PC-3 (cell line): ENCODE measurements around the gene DIAPH2. TPM values are rescaled to one million over a fixed set of nuclear protein-coding genes. Genes with fewer than 3 reads are reported as not detected.
A peak's percentile ranks its signal among the peaks of the same experiment; 100 is the strongest.

Experiments used
- ATAC-seq: fragments of 200-7000 bp; cut with Tn5 transposase; 2 replicates; pipeline ENCODE4 v1.9.1; 2020; ENCODE audit warnings: mild to moderate bottlenecking, moderate library complexity
- BruUV-seq: library from RNA; stranded (reverse); fragments of 400-500 nt; replicated peaks from 2 replicates; lab custom pipeline; 2021; lab: Mats Ljungman, UMichigan
- CTCF ChIA-PET: fragments of 300-600 bp; sonication (Branson Sonifier 250); formaldehyde crosslinking; loops from one replicate; lab custom pipeline; 2022; ENCODE audit warnings: antibody characterized with exemption; lab: Charles Lee
- POLR2A ChIA-PET: fragments of 300-600 bp; sonication (Branson Sonifier 250); formaldehyde crosslinking; loops from one replicate; lab custom pipeline; 2022; ENCODE audit warnings: antibody characterized with exemption; ENCODE audit not compliant: unreplicated experiment; lab: Charles Lee
- DNase-seq: peaks from one replicate; pipeline ENCODE4 v3.0.0-alpha.2; 2015
- H2AFZ ChIP-seq: fragments of 300-600 bp; sonication (generic); 2 replicates; pipeline ENCODE4 v1.6.0; 2016; ENCODE audit warnings: antibody characterized with exemption, low read length
- H3F3A ChIP-seq: fragments of 300-600 bp; sonication (generic); one replicate; pipeline ENCODE4 v1.6.0; 2017; ENCODE audit warnings: antibody characterized with exemption, low read length, control low read depth, mild to moderate bottlenecking; ENCODE audit not compliant: unreplicated experiment
- H3K27ac ChIP-seq: fragments of 300-600 bp; sonication (generic); 2 replicates; pipeline ENCODE4 v1.5.1; 2016; ENCODE audit warnings: mild to moderate bottlenecking, low read length
- H3K27me3 ChIP-seq: fragments of 300-600 bp; sonication (generic); 2 replicates; pipeline ENCODE4 v1.6.1; 2016; ENCODE audit warnings: low read length, mixed read lengths
- H3K36me3 ChIP-seq: fragments of 300-600 bp; sonication (generic); 2 replicates; pipeline ENCODE4 v1.6.1; 2016; ENCODE audit warnings: low read depth, mixed run types, low read length, mixed read lengths
- H3K4me1 ChIP-seq: fragments of 300-600 bp; sonication (generic); 2 replicates; pipeline ENCODE4 v1.5.1; 2016; ENCODE audit warnings: low read length; ENCODE audit not compliant: insufficient read depth
- H3K4me2 ChIP-seq: fragments of 300-600 bp; sonication (generic); 2 replicates; pipeline ENCODE4 v1.6.0; 2016; ENCODE audit warnings: low read length
- H3K4me3 ChIP-seq: fragments of 300-600 bp; sonication (generic); 2 replicates; pipeline ENCODE4 v1.5.1; 2016; ENCODE audit warnings: mild to moderate bottlenecking, low read length, mixed read lengths
- H3K79me2 ChIP-seq: fragments of 300-600 bp; sonication (generic); 2 replicates; pipeline ENCODE4 v1.6.1; 2017; ENCODE audit warnings: low read length, mixed read lengths
- H3K9ac ChIP-seq: fragments of 300-600 bp; sonication (generic); 2 replicates; pipeline ENCODE4 v1.6.0; 2016; ENCODE audit warnings: mild to moderate bottlenecking, low read length
- H3K9me2 ChIP-seq: fragments of 300-600 bp; sonication (generic); replicated peaks from 2 replicates; pipeline ENCODE4 v1.6.1; 2016; ENCODE audit warnings: mixed run types, low read length, mixed read lengths
- H3K9me3 ChIP-seq: fragments of 300-600 bp; sonication (generic); 2 replicates; pipeline ENCODE4 v1.6.1; 2016; ENCODE audit warnings: low read length, mixed read lengths
- H4K20me1 ChIP-seq: fragments of 300-600 bp; sonication (generic); 2 replicates; pipeline ENCODE4 v1.6.1; 2016; ENCODE audit warnings: low read length, mixed read lengths
- EZH2 ChIP-seq: fragments of 300-600 bp; sonication (generic); IDR thresholded peaks from one replicate; pipeline ENCODE4 v1.6.1; 2017; ENCODE audit warnings: antibody characterized with exemption, mild to moderate bottlenecking, low read length; ENCODE audit not compliant: unreplicated experiment
- EZH2phosphoT487 ChIP-seq: fragments of 300-600 bp; sonication (generic); IDR thresholded peaks from 2 replicates; pipeline ENCODE4 v1.6.1; 2018; ENCODE audit warnings: mild to moderate bottlenecking, antibody characterized with exemption, low read length, borderline replicate concordance
- intact Hi-C: fragments of 100-400 bp; cut with micrococcal nuclease; formaldehyde crosslinking; loops from 2 replicates; pipeline ENCODE4 v1.9.0; 2023
- total RNA-seq: library from RNA; depleted of rRNA; stranded (reverse); fragments of >200 nt; gene quantifications from 2 replicates; pipeline ENCODE4 v1.2.3, GENCODE V29; 2014
- TF ChIP-seq, protein P1 (sequence below): fragments of 300-600 bp; sonication (generic); conservative IDR thresholded peaks from 2 replicates; pipeline ENCODE4 v1.5.1; 2017; ENCODE audit warnings: antibody characterized with exemption, low read depth, mild to moderate bottlenecking, low read length

Gene DIAPH2
- total RNA-seq, 1 experiment from 2014 or later = 15.1 TPM

DNA sequence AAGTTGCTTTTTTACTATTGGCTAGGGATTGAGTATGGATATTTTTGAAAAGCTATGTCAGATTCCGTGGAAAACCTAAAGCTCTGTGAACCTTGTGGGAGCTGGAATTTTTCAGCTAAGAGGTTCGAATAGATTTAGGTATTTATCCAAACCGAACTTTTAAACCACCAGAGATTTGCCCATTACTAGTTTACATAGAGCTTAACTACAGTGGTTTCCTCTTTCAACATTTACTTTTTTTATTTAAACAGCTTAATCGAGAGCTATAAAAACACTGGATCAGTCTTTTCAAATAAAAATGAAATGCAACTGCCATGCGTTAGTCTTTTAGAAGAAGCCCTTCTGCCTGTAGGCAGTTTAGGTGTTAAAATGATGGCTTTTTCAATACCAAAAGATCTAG lies 576.0 kb downstream of the DIAPH2 start:
- Histone ChIP-seq H3K4me3 (peak overlapping the region; percentile 9; the same call in 1 of the 2 replicates), H3K4me1 (peaks cover 16% of the 10 kb centered on the region), H3K9me2 (no peaks in the 10 kb centered on the region), H3K27me3 (no peaks in the 10 kb centered on the region), H3K9ac (no peak overlapping the region), H3K9me3 (no peaks in the 10 kb centered on the region), H3K27ac (peak overlapping the region; percentile 49), H2AFZ (no peak overlapping the region; the same call in 1 of the 2 replicates), H4K20me1 (no peaks in the 10 kb centered on the region), H3F3A (no peaks in the 10 kb centered on the region), H3K79me2 (no peaks in the 10 kb centered on the region), H3K36me3 (no peaks in the 10 kb centered on the region), H3K4me2 (peak overlapping the region; percentile 55)
- POLR2A ChIA-PET = no interaction called here
- TF ChIP-seq, protein P1, sequence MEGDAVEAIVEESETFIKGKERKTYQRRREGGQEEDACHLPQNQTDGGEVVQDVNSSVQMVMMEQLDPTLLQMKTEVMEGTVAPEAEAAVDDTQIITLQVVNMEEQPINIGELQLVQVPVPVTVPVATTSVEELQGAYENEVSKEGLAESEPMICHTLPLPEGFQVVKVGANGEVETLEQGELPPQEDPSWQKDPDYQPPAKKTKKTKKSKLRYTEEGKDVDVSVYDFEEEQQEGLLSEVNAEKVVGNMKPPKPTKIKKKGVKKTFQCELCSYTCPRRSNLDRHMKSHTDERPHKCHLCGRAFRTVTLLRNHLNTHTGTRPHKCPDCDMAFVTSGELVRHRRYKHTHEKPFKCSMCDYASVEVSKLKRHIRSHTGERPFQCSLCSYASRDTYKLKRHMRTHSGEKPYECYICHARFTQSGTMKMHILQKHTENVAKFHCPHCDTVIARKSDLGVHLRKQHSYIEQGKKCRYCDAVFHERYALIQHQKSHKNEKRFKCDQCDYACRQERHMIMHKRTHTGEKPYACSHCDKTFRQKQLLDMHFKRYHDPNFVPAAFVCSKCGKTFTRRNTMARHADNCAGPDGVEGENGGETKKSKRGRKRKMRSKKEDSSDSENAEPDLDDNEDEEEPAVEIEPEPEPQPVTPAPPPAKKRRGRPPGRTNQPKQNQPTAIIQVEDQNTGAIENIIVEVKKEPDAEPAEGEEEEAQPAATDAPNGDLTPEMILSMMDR = no peak
- no peak for TF ChIP-seq EZH2phosphoT487
- no peak for TF ChIP-seq EZH2
- BruUV-seq = no TSS peak
- CTCF ChIA-PET = no interaction called here
- ATAC-seq (peak; percentile 88), DNase-seq (peak; percentile 41)
- intact Hi-C loops = loop anchor here (2.0 kb wide), 1 partner anchor 22 kb away; no protein-coding TSS in a partner anchor

DNA sequence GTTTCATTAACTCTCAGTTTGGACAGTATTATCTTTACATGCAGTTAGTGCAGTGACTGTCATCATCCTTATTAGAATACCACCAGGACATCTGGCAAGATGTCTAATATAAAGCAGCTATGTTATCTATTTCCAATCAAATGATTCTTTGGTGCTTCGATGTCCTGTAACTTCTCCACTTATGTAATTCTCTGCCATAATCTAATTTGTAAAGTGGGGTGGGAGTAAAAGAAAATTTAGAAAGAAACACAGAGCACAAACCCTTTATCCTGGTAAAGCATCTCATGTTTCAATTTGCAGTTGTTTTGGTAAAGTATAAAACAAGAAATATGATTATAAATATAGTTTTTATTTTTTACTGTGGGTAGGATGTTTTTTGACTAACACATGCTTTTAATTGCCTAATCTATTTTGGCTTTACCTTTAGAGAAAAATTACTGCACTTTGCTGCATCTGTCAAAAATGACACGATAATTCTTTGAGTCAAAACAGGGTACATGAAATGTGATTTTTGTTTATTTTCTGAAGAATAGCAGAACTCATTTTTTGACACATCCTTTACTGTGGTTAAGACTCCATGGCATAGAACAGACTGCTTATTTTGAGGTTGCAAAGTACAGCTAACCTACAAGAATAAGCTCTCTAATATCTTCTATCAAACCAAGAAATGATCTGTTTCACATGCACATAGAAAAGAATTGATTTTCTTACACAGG lies 581.9 kb downstream of the DIAPH2 start:
- H3K36me3 ChIP-seq = no peaks in the 10 kb centered on the region
- intact Hi-C loops = no loop called here
- H3K79me2 ChIP-seq = no peaks in the 10 kb centered on the region
- no peaks in the 10 kb centered on the region for H3K9me3 ChIP-seq
- H3K4me1 ChIP-seq = no peaks in the 10 kb centered on the region
- H3K27me3 ChIP-seq = no peaks in the 10 kb centered on the region
- no peak overlapping the region for H2AFZ ChIP-seq
- DNase-seq (no peak), ATAC-seq (no peak)
- no peak overlapping the region for H3K27ac ChIP-seq
- no peaks in the 10 kb centered on the region for H3F3A ChIP-seq
- ChIA-PET CTCF (no interaction called here), POLR2A (no interaction called here)
- no TSS peak for BruUV-seq
- TF ChIP-seq EZH2 (no peak), EZH2phosphoT487 (no peak)
- TF ChIP-seq, protein P1 = no peak
- no peak overlapping the region for H3K9ac ChIP-seq
- H3K4me3 ChIP-seq = no peak overlapping the region
- no peak overlapping the region for H3K4me2 ChIP-seq
- H4K20me1 ChIP-seq = no peaks in the 10 kb centered on the region
- no peaks in the 10 kb centered on the region for H3K9me2 ChIP-seq
